Limb (tissue), 2 donors: Measurements from ENCODE around the gene PRKACA.

Experiments used
- DNase-seq, 2 donors: peaks; one replicate each; pipeline ENCODE4 v3.0.0-alpha.2; 2016; ENCODE audit errors: extremely low spot score in 2 of 2

Gene PRKACA

GRCh38 chr19:14073261-14073924 is 44.2 kb downstream of the PRKACA start:
- DNase-seq: peak; percentile 58 to 87

- DNase-seq: peak in 1 of 2 donors; percentile 57
Observed at GRCh38 chr19:14072535-14073260, 44.9 kb downstream of the PRKACA start, which contains the start of gene MISP3. Gene MISP3, plus strand, starts transcription at chr19:14072786. Its CDS starts 524 bp downstream, at chr19:14073310.

DNA sequence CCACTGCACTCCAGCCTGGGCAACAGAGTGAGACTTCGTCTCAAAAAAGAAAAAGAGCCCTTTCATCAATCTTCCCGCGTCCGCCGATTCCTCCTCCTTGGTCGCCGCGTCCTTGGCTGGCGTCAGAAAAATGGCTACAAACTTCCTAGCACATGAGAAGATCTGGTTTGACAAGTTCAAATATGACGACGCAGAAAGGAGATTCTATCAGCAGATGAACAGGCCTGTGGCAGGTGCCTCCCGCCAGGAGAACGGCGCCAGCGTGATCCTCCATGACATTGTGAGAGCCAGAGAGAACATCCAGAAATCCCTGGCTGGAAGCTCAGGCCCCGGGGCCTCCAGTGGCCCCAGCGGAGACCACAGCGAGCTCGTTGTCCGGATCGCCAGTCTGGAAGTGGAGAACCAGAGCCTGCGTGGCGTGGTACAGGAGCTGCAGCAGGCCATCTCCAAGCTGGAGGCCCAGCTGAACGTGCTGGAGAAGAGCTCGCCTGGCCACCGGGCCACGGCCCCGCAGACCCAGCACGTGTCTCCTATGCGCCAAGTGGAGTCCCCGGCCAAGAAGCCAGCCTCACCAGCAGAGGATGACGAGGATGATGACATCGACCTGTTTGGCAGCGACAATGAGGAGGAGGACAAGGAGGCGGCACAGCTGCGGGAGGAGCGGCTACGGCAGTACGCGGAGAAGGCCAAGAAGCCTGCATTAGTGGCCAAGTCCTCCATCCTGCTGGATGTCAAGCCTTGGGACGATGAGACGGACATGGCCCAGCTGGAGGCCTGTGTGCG is 47.1 kb downstream of the PRKACA start:
- no peak for DNase-seq

DNA sequence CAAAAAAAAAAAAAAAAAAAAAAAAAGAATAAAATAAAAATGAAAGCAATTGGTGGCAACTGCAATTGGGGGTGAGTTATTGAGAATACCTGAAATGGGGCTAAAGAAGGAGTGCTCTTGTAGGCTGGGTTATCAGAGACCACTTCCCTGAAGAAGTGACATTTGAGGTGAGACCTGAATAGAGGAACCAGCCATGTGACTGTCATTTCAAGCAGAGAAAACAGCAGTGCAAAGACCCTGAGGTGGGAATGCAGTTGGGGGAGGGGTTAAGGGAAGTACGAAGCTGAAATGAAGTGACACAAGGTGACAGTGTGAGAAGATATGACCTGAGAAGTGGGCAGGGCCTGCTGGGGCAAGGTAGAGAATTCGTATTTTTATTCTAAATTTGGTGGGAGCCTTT is 51.4 kb downstream of the PRKACA start:
- DNase-seq: no peak

GRCh38 chr19:14063105-14063504 is 54.5 kb downstream of the PRKACA start:
- no peak for DNase-seq

GRCh38 chr19:14062558-14062855 is 55.1 kb downstream of the PRKACA start:
- DNase-seq: no peak

- no peak for DNase-seq
Observed at GRCh38 chr19:14061751-14062557, 55.6 kb downstream of the PRKACA start, which contains the start of gene PALM3. Gene PALM3, minus strand, starts transcription at chr19:14062076. Its CDS starts 96 bp downstream, at chr19:14061980.

DNA sequence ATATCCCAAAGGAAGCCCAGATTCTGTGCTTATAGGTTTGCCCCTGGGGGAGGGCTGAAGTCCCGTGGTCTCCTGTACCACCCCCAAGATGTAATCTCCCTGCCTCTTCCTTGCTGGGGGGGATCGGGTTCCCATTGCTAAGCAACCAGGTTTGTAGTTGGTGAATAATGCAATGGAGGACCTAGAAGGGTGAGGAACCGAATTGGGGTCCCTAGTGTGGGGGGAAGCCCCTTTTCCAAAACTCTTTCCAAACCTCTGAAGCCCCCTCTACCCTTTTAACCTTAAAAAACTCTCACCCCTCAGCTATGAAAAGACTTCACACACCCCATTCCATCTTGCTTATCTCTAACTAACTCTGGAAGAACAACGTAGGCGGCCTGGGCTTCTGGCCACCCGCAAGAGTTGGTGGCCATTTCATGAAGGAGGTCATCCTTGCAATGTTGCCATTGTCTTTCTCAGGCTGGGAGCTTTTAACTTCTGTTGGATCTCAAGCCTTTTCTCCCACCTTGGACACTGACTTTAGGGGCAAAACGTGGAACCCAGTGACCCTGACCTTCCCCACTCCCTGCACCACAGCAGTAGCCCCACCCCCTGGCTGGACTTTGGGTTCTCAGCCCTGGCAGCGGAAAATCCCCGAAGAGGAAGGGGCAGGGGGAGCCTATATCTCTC is 56.3 kb downstream of the PRKACA start:
- no peak for DNase-seq

DNA sequence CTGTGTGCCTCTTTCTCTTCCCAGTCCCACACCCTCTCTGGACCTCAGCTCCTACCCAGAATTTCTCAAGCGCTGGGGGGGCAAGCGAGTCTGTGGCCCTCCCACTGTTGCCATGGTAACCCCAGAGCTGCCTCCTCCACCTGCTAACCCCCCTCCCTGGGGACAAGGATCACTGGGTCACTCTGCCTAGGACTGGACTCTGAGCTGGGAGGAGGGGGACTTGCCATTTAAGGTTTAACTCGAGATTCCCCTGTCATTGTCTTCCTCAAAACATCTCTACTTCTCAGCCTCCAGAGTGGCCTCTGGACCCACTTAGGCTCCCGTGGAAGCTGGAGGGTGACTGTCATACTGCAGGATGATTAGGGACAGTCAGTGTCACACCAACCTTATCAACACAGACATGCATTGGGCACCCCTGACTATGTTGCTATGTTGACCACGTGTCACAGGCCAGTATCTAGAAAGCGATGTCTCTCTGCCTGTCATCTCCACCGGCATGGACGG is 57.9 kb downstream of the PRKACA start:
- no peak for DNase-seq

- DNase-seq: no peak
Observed at GRCh38 chr19:14059093-14059480, 58.5 kb downstream of the PRKACA start.

GRCh38 chr19:14058182-14059092 is 59.1 kb downstream of the PRKACA start:
- no peak for DNase-seq

GRCh38 chr19:14056741-14057356 is 60.7 kb downstream of the PRKACA start:
- DNase-seq: no peak

- DNase-seq: no peak
Observed at GRCh38 chr19:14056069-14056666, 61.4 kb downstream of the PRKACA start.

DNA sequence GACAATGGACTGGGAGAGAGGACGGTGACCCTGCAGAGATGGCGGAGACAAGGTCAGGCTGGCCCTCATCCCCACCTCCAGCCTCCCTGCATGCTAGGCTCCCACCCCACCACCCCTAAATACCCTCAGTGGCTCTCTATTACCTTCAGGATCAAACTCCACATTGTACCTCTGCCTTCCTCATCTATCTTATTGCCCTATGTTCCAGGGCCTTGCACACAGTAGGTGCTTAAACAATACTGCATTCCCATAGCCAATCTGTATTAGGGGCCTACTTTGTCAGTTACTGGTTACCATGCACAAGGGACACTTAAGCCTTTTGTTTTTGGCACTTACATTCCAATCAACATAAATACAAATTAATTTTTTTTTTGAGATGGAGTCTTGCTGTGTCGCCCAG is 62.2 kb downstream of the PRKACA start:
- DNase-seq: no peak

DNA sequence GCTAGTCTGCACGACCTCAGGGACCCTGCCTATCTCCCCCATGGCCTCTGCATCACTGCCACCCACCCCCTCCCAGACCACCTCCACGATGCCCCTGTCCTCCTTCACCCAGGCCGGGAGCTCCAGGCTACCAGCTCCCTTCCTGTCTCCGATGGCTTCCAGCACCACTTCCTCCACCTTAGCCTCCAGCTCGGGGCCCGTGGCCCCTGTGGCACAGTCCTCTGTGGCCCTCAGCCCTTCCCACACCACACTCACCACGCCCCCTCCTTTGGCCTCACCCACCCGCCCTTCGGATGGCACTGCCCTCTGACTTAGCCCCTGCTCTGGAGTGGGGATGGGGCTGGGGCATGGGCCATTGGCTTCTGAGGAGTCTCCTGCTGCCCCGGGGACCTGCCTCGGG is 62.8 kb downstream of the PRKACA start:
- no peak for DNase-seq

GRCh38 chr19:14054099-14054498 is 63.5 kb downstream of the PRKACA start:
- DNase-seq: no peak

DNA sequence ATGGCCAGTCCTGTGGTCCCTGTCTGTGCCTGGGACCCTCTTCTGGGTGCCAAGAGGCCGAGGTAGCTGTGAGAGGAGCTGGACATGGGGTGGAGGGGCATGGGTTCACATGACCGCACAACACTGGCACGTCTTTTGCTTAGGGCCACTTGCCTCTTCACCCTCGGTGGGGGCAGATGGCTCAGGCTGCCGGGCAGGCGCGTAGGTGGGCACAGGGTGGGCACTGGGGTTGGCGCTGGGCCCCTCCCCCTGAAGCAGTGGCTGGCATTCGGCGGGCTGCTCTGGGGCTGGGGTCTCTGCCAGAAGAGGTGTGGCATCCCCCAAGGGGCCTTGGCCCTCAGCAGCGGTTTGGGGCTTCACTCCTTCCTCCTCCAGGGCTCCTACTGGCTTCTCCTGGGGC is 64.1 kb downstream of the PRKACA start:
- DNase-seq: no peak

- no peak for DNase-seq
Observed at GRCh38 chr19:14053032-14053431, 64.5 kb downstream of the PRKACA start.

- DNase-seq: no peak
Observed at GRCh38 chr19:14052470-14052869, 65.1 kb downstream of the PRKACA start.
